PFSK-1 (cell line): ENCODE data around the gene GPR25.

Experiments used
- TAF1 ChIP-seq: IDR thresholded peaks from 2 replicates; pipeline ENCODE4 v1.6.1; 2012; ENCODE audit warnings: low read length, control low read depth, borderline replicate concordance; ENCODE audit not compliant: insufficient read depth
- TF ChIP-seq, protein P1 (sequence below), 2 experiments: IDR thresholded peaks; 2 replicates each; pipeline versions ENCODE4 v1.6.1 to v1.8.0; 2011 to 2012; ENCODE audit warnings: low read depth in 2 of 2, low read length in 2 of 2, control low read depth in 1 of 2, inconsistent platforms in 1 of 2, mild to moderate bottlenecking in 1 of 2, moderate library complexity in 1 of 2; ENCODE audit not compliant: insufficient read depth in 1 of 2

DNA sequence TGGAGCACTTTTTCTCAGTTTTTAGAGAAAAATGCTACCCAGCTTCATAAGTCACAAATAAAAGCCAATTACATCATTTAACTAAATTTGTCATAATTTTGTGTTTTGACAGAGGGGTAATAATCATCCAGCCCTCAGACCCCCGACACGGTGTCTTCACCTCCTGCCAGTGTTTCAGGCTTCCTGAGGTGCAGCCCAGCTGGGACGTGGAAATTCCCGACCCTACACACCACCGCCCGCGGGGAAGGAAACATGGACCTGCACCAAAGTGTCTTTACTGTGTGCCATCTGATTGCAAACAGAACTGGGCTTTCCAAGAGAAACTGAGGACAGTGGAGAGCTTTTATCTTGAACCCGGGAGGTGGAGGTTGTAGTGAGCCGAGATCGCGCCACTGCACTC is 14.3 kb downstream of the GPR25 start:
- TF ChIP-seq, protein P1, sequence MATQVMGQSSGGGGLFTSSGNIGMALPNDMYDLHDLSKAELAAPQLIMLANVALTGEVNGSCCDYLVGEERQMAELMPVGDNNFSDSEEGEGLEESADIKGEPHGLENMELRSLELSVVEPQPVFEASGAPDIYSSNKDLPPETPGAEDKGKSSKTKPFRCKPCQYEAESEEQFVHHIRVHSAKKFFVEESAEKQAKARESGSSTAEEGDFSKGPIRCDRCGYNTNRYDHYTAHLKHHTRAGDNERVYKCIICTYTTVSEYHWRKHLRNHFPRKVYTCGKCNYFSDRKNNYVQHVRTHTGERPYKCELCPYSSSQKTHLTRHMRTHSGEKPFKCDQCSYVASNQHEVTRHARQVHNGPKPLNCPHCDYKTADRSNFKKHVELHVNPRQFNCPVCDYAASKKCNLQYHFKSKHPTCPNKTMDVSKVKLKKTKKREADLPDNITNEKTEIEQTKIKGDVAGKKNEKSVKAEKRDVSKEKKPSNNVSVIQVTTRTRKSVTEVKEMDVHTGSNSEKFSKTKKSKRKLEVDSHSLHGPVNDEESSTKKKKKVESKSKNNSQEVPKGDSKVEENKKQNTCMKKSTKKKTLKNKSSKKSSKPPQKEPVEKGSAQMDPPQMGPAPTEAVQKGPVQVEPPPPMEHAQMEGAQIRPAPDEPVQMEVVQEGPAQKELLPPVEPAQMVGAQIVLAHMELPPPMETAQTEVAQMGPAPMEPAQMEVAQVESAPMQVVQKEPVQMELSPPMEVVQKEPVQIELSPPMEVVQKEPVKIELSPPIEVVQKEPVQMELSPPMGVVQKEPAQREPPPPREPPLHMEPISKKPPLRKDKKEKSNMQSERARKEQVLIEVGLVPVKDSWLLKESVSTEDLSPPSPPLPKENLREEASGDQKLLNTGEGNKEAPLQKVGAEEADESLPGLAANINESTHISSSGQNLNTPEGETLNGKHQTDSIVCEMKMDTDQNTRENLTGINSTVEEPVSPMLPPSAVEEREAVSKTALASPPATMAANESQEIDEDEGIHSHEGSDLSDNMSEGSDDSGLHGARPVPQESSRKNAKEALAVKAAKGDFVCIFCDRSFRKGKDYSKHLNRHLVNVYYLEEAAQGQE (IDR thresholded peaks at IDR 0.05; ENCODE audit: insufficient read depth in 1 of 2, low read depth in 2 of 2, low read length in 2 of 2): no peak
- no peak for TF ChIP-seq TAF1
